ENCODE measurements around the gene FTSJ1. TPM values are rescaled to one million over a fixed set of nuclear protein-coding genes. Genes with fewer than 3 reads are reported as not detected.
A peak's percentile ranks its signal among the peaks of the same experiment; 100 is the strongest.

The FTSJ1 gene
- total RNA-seq, 2 experiments from 2014 or later: 54.7 to 66.1 TPM

GRCh38 chrX:48520976-48521352, 45.0 kb downstream of the FTSJ1 start:
- BruUV-seq (replicated peaks): TSS peak; percentile 88
- Histone ChIP-seq H3K9me2 (ENCODE audit: insufficient read depth, low read length) (no peaks in the 10 kb centered on the region), H2AFZ (ENCODE audit: low read length) (peak overlapping the region; percentile 77; the same call in 1 of the 2 replicates), H4K20me1 (ENCODE audit: insufficient read depth, low read length) (no peaks in the 10 kb centered on the region), H3K4me2 (ENCODE audit: low read length) (peak overlapping the region; percentile 96), H3K4me3 (ENCODE audit: low read depth, low read length, poor library complexity, severe bottlenecking) (peak overlapping the region; percentile 95), H3K36me3 (ENCODE audit: insufficient read depth, low read length) (peaks cover 23% of the 10 kb centered on the region), H3K4me1 (ENCODE audit: insufficient read depth, low read length, poor library complexity, severe bottlenecking) (peaks cover 51% of the 10 kb centered on the region), H3K79me2 (ENCODE audit: insufficient read depth, low read depth, low read length) (peaks cover 31% of the 10 kb centered on the region), H3K9me3 (ENCODE audit: low read length) (no peaks in the 10 kb centered on the region), H3K27ac (ENCODE audit: low read depth, low read length, poor library complexity, severe bottlenecking) (peak overlapping the region; percentile 95)
- CTCF ChIA-PET (ENCODE audit: unreplicated experiment): no interaction called here
- no peak for TF ChIP-seq CTCF (conservative IDR thresholded peaks at IDR 0.05; ENCODE audit: low read length)
- TF ChIP-seq EZH2phosphoT487 (IDR thresholded peaks at IDR 0.05; ENCODE audit: borderline replicate concordance, low read depth, low read length): no peak
- DNase-seq (ENCODE audit: low spot score): peak; percentile 19
- POLR2A ChIA-PET: interaction anchor here (0.7 kb wide), 1 partner anchor 1360 kb away, joined by 3 read pairs; no protein-coding TSS in a partner anchor
- intact Hi-C loops (cut with micrococcal nuclease; ENCODE audit: unreplicated experiment): loop anchor here (5.0 kb wide), 2 partner anchors 44 to 51 kb away; partner anchors contain the start of genes FTSJ1 and RBM3

GRCh38 chrX:48521353-48522243, 45.6 kb downstream of the FTSJ1 start, which contains the start of gene EBP:
EBP (plus strand) TSS chrX:48521808; CDS start chrX:48523772, 1,964 bp downstream.
- H3K4me2 ChIP-seq (ENCODE audit: low read length): peak within 1 kb of the TSS; percentile 96
- H3K4me1 ChIP-seq (ENCODE audit: insufficient read depth, low read length, poor library complexity, severe bottlenecking): peaks cover 50% of the 10 kb centered on the region
- peak within 1 kb of the TSS; percentile 77; the same call in 1 of the 2 replicates for H2AFZ ChIP-seq (ENCODE audit: low read length)
- no peaks in the 10 kb centered on the region for H3K9me3 ChIP-seq (ENCODE audit: low read length)
- ChIA-PET CTCF (ENCODE audit: unreplicated experiment) (no interaction called here), POLR2A (interaction anchor here (1.6 kb wide), 1 partner anchor 50 kb away, joined by 3 read pairs; no protein-coding TSS in a partner anchor)
- H3K9me2 ChIP-seq (ENCODE audit: insufficient read depth, low read length): no peaks in the 10 kb centered on the region
- intact Hi-C loops (cut with micrococcal nuclease; ENCODE audit: unreplicated experiment): loop anchor here (5.0 kb wide), 2 partner anchors 44 to 51 kb away; partner anchors contain the start of genes FTSJ1 and RBM3
- DNase-seq (ENCODE audit: low spot score): peak; percentile 94
- TSS peak; percentile 78 for BruUV-seq (replicated peaks)
- no peak for TF ChIP-seq CTCF (conservative IDR thresholded peaks at IDR 0.05; ENCODE audit: low read length)
- no peak for TF ChIP-seq EZH2phosphoT487 (IDR thresholded peaks at IDR 0.05; ENCODE audit: borderline replicate concordance, low read depth, low read length)
- no peaks in the 10 kb centered on the region for H4K20me1 ChIP-seq (ENCODE audit: insufficient read depth, low read length)
- H3K79me2 ChIP-seq (ENCODE audit: insufficient read depth, low read depth, low read length): peaks cover 31% of the 10 kb centered on the region
- peak within 1 kb of the TSS; percentile 95 for H3K27ac ChIP-seq (ENCODE audit: low read depth, low read length, poor library complexity, severe bottlenecking)
- peak within 1 kb of the TSS; percentile 95 for H3K4me3 ChIP-seq (ENCODE audit: low read depth, low read length, poor library complexity, severe bottlenecking)
- H3K36me3 ChIP-seq (ENCODE audit: insufficient read depth, low read length): peaks cover 30% of the 10 kb centered on the region
